GM21528 (cell line): ENCODE measurements around the gene DYSF.

Experiments used
- ATAC-seq: cut with Tn5 transposase; IDR thresholded peaks from one replicate; pipeline ENCODE4 v1.9.1; 2021; ENCODE audit warnings: mild to moderate bottlenecking, moderate library complexity; ENCODE audit not compliant: unreplicated experiment, low FRiP score

Gene DYSF

DNA sequence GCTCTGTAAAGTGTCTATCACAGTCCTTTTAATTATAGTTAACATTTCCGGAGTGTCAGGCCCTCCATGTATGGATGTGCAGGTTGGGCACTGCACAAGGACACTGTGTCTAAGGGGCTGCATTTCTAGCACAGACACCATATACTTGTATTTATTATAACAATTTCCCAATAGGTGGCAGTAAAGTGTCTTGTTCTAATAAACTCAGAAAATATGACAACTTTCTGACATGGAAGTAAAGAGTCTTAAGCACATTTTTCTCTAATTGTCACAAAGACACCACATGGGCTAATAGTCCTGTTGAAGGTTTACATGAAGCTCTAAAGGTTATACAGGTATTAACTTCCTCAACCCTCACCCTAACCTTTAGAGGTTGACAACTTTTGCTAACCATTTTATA is 156.6 kb downstream of the DYSF start:
- ATAC-seq = no peak

DNA sequence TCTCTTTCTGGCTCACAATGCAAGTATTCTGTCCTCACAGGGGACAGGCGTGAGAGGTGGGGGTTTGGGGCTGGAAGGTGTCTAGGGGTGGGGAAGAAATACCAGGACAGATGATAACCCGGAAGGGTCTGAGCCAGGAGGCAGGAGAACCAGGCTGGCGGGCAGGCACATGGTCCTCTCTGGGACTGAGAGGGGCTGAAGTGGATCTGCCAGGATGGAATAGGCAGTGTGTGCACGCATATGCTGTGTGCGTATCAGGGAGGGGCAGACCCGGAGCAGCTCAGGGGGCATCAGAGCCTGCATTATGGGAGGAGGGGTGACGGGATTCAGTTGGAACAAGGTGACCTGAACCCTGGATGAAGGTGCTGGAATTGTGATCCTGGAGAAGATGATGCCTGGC is 157.3 kb downstream of the DYSF start:
- no peak for ATAC-seq

DNA sequence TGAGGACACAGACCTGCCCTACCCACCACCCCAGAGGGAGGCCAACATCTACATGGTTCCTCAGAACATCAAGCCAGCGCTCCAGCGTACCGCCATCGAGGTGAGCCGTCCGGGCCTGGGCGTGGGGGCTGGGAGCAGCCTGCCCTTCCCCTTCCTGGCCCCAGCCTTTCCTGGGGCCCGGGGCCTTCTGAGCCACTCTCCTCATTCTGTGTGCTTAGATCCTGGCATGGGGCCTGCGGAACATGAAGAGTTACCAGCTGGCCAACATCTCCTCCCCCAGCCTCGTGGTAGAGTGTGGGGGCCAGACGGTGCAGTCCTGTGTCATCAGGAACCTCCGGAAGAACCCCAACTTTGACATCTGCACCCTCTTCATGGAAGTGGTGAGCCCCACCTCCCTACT is 157.9 kb downstream of the DYSF start:
- ATAC-seq = no peak

- ATAC-seq = no peak
Observed at GRCh38 chr2:71611781-71612527, 158.6 kb downstream of the DYSF start.

- no peak for ATAC-seq
Observed at GRCh38 chr2:71612581-71613402, 159.4 kb downstream of the DYSF start.

DNA sequence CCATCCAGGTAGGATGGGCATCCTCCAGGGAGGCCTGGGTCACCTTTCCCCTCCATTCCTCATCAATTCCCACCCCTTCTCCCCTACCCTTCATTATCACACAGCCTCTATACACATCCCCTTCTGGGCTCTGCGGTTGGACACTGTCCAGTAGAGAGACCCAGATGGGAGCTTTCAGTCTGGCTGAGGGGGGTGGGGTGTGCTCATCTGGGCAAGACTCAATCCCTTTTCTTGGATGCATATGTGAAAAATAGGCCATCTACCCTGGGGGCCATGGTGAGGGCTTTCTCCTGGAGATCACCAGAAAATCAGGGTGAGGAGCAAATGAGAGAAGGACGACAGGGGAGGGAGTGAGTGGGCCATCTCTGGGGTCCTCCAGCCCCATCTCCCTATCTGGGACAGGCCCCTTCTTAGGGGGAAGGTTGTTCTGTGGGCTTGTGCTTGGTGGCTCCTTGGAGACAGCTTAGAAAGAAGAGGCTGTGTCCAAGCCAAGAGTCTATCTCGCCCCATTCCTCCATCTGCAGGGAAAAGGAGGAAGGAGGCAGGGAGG is 160.1 kb downstream of the DYSF start:
- ATAC-seq = no peak

GRCh38 chr2:71613953-71614925 is 160.9 kb downstream of the DYSF start:
- ATAC-seq = no peak

GRCh38 chr2:71614976-71615766 is 161.8 kb downstream of the DYSF start:
- ATAC-seq = no peak

GRCh38 chr2:71615767-71616730 is 162.7 kb downstream of the DYSF start:
- ATAC-seq = no peak

DNA sequence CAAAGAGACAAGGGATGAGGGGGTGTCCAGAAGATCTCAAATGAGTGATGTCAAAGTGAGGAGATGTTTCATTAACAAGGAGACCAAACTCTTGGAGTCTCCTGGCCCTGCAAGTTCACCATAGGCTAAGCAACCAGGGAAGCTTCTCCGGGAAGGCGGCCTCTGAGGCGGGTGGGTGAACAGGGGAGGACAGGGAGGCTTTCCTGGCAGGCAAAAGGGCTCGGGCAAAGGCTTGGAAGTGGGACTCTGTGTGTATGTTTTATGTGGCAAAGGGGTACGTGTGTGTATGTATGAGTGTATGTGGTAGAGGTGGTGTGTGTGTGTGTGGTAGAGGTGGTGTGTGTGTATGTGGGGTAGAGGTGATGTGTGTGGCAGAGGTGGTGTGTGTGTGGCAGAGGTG is 163.9 kb downstream of the DYSF start:
- no peak for ATAC-seq

- no peak for ATAC-seq
Observed at GRCh38 chr2:71618327-71619113, 165.2 kb downstream of the DYSF start.

DNA sequence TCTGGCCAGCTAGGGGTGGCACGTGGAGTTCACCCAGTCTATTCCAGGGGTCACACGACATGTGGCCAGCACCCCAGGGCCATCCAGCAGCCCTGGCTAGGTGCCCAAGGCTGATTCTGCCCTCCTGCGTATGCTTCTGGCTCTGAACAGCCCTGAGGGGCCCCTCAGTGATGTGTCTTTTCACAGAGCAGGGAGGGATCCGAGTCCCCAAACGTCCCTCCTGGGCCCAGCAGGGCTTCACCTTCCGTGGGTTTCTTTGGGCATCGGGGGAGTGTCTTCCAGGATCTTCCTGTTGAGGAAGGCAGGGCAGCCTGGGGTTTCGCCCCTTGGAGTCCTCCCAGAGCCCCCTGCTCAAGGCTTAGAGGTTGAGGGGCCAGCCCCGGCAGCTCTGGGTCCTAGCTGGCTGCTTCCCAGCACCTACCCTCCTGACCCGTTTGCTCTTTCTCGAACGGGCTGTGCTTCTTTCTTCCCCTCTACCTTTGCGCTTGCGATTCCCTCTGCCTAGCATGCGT is 165.9 kb downstream of the DYSF start:
- ATAC-seq = no peak

- ATAC-seq = no peak
Observed at GRCh38 chr2:71620116-71620515, 166.8 kb downstream of the DYSF start.

DNA sequence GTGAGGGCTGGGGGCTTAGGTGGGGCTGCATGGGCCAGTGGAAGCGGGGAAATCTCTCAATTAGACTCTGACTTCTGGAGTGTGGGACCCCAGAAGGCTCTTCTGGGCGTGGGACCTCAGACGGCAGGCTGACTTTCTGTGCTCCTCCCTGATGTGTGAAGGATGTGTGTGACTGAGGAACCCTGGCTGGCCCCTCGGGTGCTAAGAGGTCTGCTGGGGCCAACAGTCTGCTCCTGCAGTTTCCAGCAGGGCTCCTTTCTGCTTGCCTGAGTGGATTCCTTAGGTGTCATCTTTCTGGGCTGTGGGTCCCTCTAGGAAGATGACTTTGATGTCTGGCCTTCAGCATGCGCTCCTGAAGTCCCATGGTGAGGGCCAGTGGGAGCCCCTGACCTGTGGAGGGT is 167.5 kb downstream of the DYSF start:
- ATAC-seq = no peak

GRCh38 chr2:71629273-71629672 is 175.9 kb downstream of the DYSF start:
- no peak for ATAC-seq

DNA sequence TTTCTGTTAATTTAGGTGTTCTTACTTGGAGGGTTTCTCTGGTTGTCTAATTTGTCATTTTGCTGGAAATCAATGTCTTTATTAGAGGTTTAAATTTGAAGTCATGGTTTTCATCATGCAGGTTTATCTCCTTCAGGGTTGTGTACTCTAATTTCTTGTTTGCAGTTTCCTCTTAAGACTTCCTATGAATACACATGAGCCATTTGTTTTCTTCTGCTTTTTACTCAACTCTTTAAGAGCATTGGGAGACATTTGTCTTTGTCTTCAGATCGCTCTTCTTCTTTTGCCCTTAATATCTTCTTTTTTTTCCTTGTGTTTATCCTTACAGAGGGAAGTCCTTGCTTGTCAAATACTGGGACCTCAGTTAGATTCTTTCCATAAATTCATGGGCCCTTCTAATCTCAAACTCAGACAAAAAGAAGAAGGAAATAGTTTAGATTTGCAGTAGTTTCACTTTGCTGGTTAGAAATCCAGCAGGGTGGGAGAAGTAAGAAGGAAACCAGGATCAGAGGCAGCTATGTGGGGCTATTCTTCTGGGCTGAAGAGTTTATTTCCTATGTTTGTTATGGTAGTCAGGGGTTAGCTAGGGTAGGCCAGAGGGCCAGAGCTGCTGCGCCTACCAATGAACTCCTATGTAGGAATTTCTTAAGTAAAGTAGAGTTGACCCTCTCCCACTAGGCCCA is 176.6 kb downstream of the DYSF start:
- ATAC-seq = no peak
